ENCODE measurements around the gene FIS1. TPM values are rescaled to one million over a fixed set of nuclear protein-coding genes. Genes with fewer than 3 reads are reported as not detected.

The FIS1 gene
- polyA plus RNA-seq, 1 donor (not counting 4 experiments of a cell fraction or from before 2014, with no cell fraction given) = 202 TPM

GRCh38 chr7:101248276-101248675, 3.4 kb upstream of the FIS1 start:
- no peak for FAIRE-seq
- H3K27me3 ChIP-seq (ENCODE audit: control insufficient read depth, extremely low read depth, insufficient read depth, low read length) = no peaks in the 10 kb centered on the region
- H3K79me2 ChIP-seq (ENCODE audit: control insufficient read depth, insufficient read depth, low read length) = peaks cover 65% of the 10 kb centered on the region
- no peak overlapping the region for H2AFZ ChIP-seq (ENCODE audit: control insufficient read depth, low read length)
- DNase-seq (ENCODE audit: low read depth, low spot score) = no peak
- peaks cover 21% of the 10 kb centered on the region for H3K4me1 ChIP-seq (ENCODE audit: control insufficient read depth, extremely low read depth, insufficient read depth, low read length)
- no peak overlapping the region for H3K4me2 ChIP-seq (ENCODE audit: control insufficient read depth, extremely low read depth, insufficient read depth, low read depth, low read length)
- H3K9me3 ChIP-seq (ENCODE audit: control insufficient read depth, low read depth, low read length) = no peaks in the 10 kb centered on the region
- no peaks in the 10 kb centered on the region for H4K20me1 ChIP-seq (ENCODE audit: control insufficient read depth, extremely low read depth, insufficient read depth, low read length)
- dilution Hi-C loops (cut with MboI; ENCODE audit: extremely low pct_ligation_motif_present, low sequenced_read_pairs) = no loop called here
- H3K4me3 ChIP-seq (ENCODE audit: control insufficient read depth in 2 of 3, extremely low read depth in 1 of 3, insufficient read depth in 2 of 3, low read depth in 1 of 3, low read length in 3 of 3) = no peak overlapping the region
- no peak overlapping the region for H3K27ac ChIP-seq (ENCODE audit: control insufficient read depth, insufficient read depth, low read length)
- TF ChIP-seq EZH2 (IDR thresholded peaks at IDR 0.05; ENCODE audit: low read length) = no peak
- no peak for TF ChIP-seq CTCF (optimal IDR thresholded peaks at IDR 0.05 in 1 of 3, IDR thresholded peaks at IDR 0.05 in 1 of 3, conservative IDR thresholded peaks at IDR 0.05 in 1 of 3; ENCODE audit: extremely low read depth in 1 of 3, insufficient read depth in 2 of 3, low read length in 3 of 3)
- no peak overlapping the region for H3K9ac ChIP-seq (ENCODE audit: control insufficient read depth, extremely low read depth, insufficient read depth, low read length)
- H3K9me1 ChIP-seq (ENCODE audit: control insufficient read depth, extremely low read depth, insufficient read depth, low read length) = no peaks in the 10 kb centered on the region
- peaks cover 1 to 11% of the 10 kb centered on the region in 2 experiments for H3K36me3 ChIP-seq (ENCODE audit: control insufficient read depth in 2 of 2, extremely low read depth in 1 of 2, insufficient read depth in 2 of 2, low read length in 2 of 2)

- Histone ChIP-seq H3K36me3 (ENCODE audit: control insufficient read depth in 2 of 2, extremely low read depth in 1 of 2, insufficient read depth in 2 of 2, low read length in 2 of 2) (peaks cover 9 to 18% of the 10 kb centered on the region in 2 experiments), H3K79me2 (ENCODE audit: control insufficient read depth, insufficient read depth, low read length) (peaks cover 66% of the 10 kb centered on the region), H3K9me1 (ENCODE audit: control insufficient read depth, extremely low read depth, insufficient read depth, low read length) (no peaks in the 10 kb centered on the region), H3K9ac (ENCODE audit: control insufficient read depth, extremely low read depth, insufficient read depth, low read length) (peak overlapping the region; percentile 80), H3K4me1 (ENCODE audit: control insufficient read depth, extremely low read depth, insufficient read depth, low read length) (peaks cover 24% of the 10 kb centered on the region), H3K9me3 (ENCODE audit: control insufficient read depth, low read depth, low read length) (no peaks in the 10 kb centered on the region), H3K27me3 (ENCODE audit: control insufficient read depth, extremely low read depth, insufficient read depth, low read length) (no peaks in the 10 kb centered on the region), H3K4me2 (ENCODE audit: control insufficient read depth, extremely low read depth, insufficient read depth, low read depth, low read length) (peak overlapping the region; percentile 93), H4K20me1 (ENCODE audit: control insufficient read depth, extremely low read depth, insufficient read depth, low read length) (no peaks in the 10 kb centered on the region), H3K4me3 (ENCODE audit: control insufficient read depth in 2 of 3, extremely low read depth in 1 of 3, insufficient read depth in 2 of 3, low read depth in 1 of 3, low read length in 3 of 3) (peak overlapping the region; percentile 64 to 73 (median 66)), H3K27ac (ENCODE audit: control insufficient read depth, insufficient read depth, low read length) (peak overlapping the region; percentile 74), H2AFZ (ENCODE audit: control insufficient read depth, low read length) (peak overlapping the region; percentile 93)
- TF ChIP-seq EZH2 (IDR thresholded peaks at IDR 0.05; ENCODE audit: low read length) (no peak), CTCF (optimal IDR thresholded peaks at IDR 0.05 in 1 of 3, IDR thresholded peaks at IDR 0.05 in 1 of 3, conservative IDR thresholded peaks at IDR 0.05 in 1 of 3; ENCODE audit: extremely low read depth in 1 of 3, insufficient read depth in 2 of 3, low read length in 3 of 3) (no peak)
- FAIRE-seq (no peak), DNase-seq (ENCODE audit: low read depth, low spot score) (no peak)
- dilution Hi-C loops (cut with MboI; ENCODE audit: extremely low pct_ligation_motif_present, low sequenced_read_pairs) = no loop called here
Measured at GRCh38 chr7:101245147-101245668, 327 bp upstream of the FIS1 start.
